H1 (cell line): ENCODE data around the gene ALG9. TPM values are rescaled to one million over a fixed set of nuclear protein-coding genes. Genes with fewer than 3 reads are reported as not detected.

Experiments used
- CTCF ChIA-PET: fragments of 300-600 bp; sonication (Branson Sonifier 250); formaldehyde crosslinking; loops from one replicate; lab custom pipeline; 2021; ENCODE audit not compliant: partially characterized antibody; lab: Charles Lee
- POLR2A ChIA-PET: fragments of 300-600 bp; sonication (Branson Sonifier 250); formaldehyde crosslinking; loops from one replicate; lab custom pipeline; 2021; ENCODE audit warnings: inconsistent platforms; ENCODE audit not compliant: partially characterized antibody; lab: Charles Lee
- DNase-seq, 2 experiments: peaks; one replicate each; pipeline versions ENCODE4 v3.0.0 to v3.0.0-alpha.2; 2010 to 2022; ENCODE audit warnings: low spot score in 2 of 2, low read depth in 1 of 2, mixed read lengths in 1 of 2
- FAIRE-seq: peaks from 2 replicates; lab custom pipeline; 2011; peaks lifted over from hg19 to GRCh38; lab: Jason Lieb, UNC
- H2AFZ ChIP-seq: 2 replicates; pipeline ENCODE4 v1.8.1; 2012; ENCODE audit warnings: low read length, inconsistent platforms
- H2AK5ac ChIP-seq: 2 replicates; pipeline ENCODE4 v1.6.1; 2013; ENCODE audit warnings: low read depth, low read length
- H2BK120ac ChIP-seq: replicated peaks from 2 replicates; pipeline ENCODE3; 2013; ENCODE audit warnings: low read depth, low read length, inconsistent platforms
- H2BK12ac ChIP-seq: 2 replicates; pipeline ENCODE4 v1.6.1; 2013; ENCODE audit warnings: low read depth, low read length
- H2BK15ac ChIP-seq: 2 replicates; pipeline ENCODE4 v1.6.1; 2013; ENCODE audit warnings: low read length
- H2BK20ac ChIP-seq: 2 replicates; pipeline ENCODE4 v1.6.1; 2013; ENCODE audit warnings: low read length
- H2BK5ac ChIP-seq: 2 replicates; pipeline ENCODE4 v1.6.1; 2013; ENCODE audit warnings: low read depth, low read length
- H3K14ac ChIP-seq: 2 replicates; pipeline ENCODE4 v1.6.1; 2013; ENCODE audit warnings: inconsistent platforms; ENCODE audit not compliant: insufficient read length
- H3K18ac ChIP-seq: 2 replicates; pipeline ENCODE4 v1.6.1; 2013; ENCODE audit warnings: low read length; ENCODE audit errors: extremely low read depth
- H3K23ac ChIP-seq: 2 replicates; pipeline ENCODE4 v1.6.1; 2013; ENCODE audit warnings: inconsistent platforms; ENCODE audit not compliant: insufficient read length
- H3K23me2 ChIP-seq: 2 replicates; pipeline ENCODE4 v1.6.1; 2013; ENCODE audit warnings: low read depth, low read length
- H3K27ac ChIP-seq: 2 replicates; pipeline ENCODE4 v1.6.1; 2011; ENCODE audit warnings: low read depth, low read length, inconsistent platforms
- H3K27me3 ChIP-seq, 4 experiments: replicated peaks in 1 of 4; 1 replicate in 1 of 4; 2 replicates in 3 of 4; pipeline versions ENCODE4 v1.6.1 to v1.8.1; 2011 to 2013; ENCODE audit warnings: low read length in 3 of 4, mild to moderate bottlenecking in 3 of 4, inconsistent platforms in 2 of 4, mixed read lengths in 2 of 4, moderate library complexity in 1 of 4; ENCODE audit not compliant: control insufficient read depth in 3 of 4, insufficient read depth in 3 of 4; ENCODE audit errors: extremely low read depth in 1 of 4
- H3K36me3 ChIP-seq, 4 experiments: 2 replicates each; pipeline versions ENCODE4 v1.6.1 to v1.8.1; 2011 to 2013; ENCODE audit warnings: mild to moderate bottlenecking in 4 of 4, low read length in 3 of 4, moderate library complexity in 2 of 4, control low read depth in 1 of 4, inconsistent platforms in 1 of 4; ENCODE audit not compliant: insufficient read depth in 4 of 4, control insufficient read depth in 2 of 4
- H3K4ac ChIP-seq: replicated peaks from 2 replicates; pipeline ENCODE3; 2013; ENCODE audit warnings: low read length, low read depth, mixed read lengths, inconsistent platforms; ENCODE audit not compliant: insufficient read length
- H3K4me1 ChIP-seq, 4 experiments: replicated peaks in 1 of 4; 1 replicate in 1 of 4; 2 replicates in 3 of 4; pipeline versions ENCODE4 v1.6.1 to v1.8.1; 2011 to 2013; ENCODE audit warnings: low read length in 3 of 4, inconsistent platforms in 2 of 4, mixed read lengths in 1 of 4; ENCODE audit not compliant: insufficient read depth in 4 of 4, control insufficient read depth in 3 of 4
- H3K4me2 ChIP-seq, 2 experiments: 2 replicates each; pipeline versions ENCODE4 v1.6.1 to v1.8.1; 2011 to 2013; ENCODE audit warnings: low read depth in 2 of 2, low read length in 2 of 2, control low read depth in 1 of 2, inconsistent platforms in 1 of 2, mild to moderate bottlenecking in 1 of 2; ENCODE audit not compliant: insufficient read depth in 1 of 2
- H3K4me3 ChIP-seq, 4 experiments: fragments of 200-600, 300-600 bp in 1 of 4; sonication (generic), shearing (Covaris generic), sonication (Bioruptor Twin) in 1 of 4; 2 replicates each; pipeline versions ENCODE4 v1.5.1 to v1.8.1; 2011 to 2016; ENCODE audit warnings: low read length in 4 of 4, low read depth in 3 of 4, control low read depth in 2 of 4, inconsistent platforms in 2 of 4, mild to moderate bottlenecking in 2 of 4, mixed read lengths in 1 of 4, moderate library complexity in 1 of 4; ENCODE audit not compliant: insufficient read depth in 2 of 4; ENCODE audit errors: extremely low read depth in 1 of 4
- H3K56ac ChIP-seq: replicated peaks from 2 replicates; pipeline ENCODE3; 2013; ENCODE audit warnings: low read depth, mild to moderate bottlenecking, mixed read lengths, low read length, inconsistent platforms; ENCODE audit not compliant: insufficient read length
- H3K79me1 ChIP-seq: 2 replicates; pipeline ENCODE4 v1.6.1; 2013; ENCODE audit warnings: low read depth, low read length, control low read depth
- H3K79me2 ChIP-seq, 2 experiments: 2 replicates each; pipeline versions ENCODE4 v1.6.1 to v1.8.1; 2012 to 2013; ENCODE audit warnings: low read length in 2 of 2, mild to moderate bottlenecking in 2 of 2, inconsistent platforms in 1 of 2; ENCODE audit not compliant: insufficient read depth in 2 of 2, control insufficient read depth in 1 of 2
- H3K9ac ChIP-seq, 4 experiments: replicated peaks in 1 of 4; 1 replicate in 1 of 4; 2 replicates in 3 of 4; pipeline versions ENCODE4 v1.6.1 to v1.8.1; 2011 to 2013; ENCODE audit warnings: low read depth in 3 of 4, low read length in 3 of 4, control low read depth in 2 of 4, mild to moderate bottlenecking in 2 of 4, moderate library complexity in 2 of 4, inconsistent platforms in 1 of 4; ENCODE audit errors: extremely low read depth in 1 of 4
- H3K9me3 ChIP-seq, 2 experiments: 2 replicates each; pipeline versions ENCODE4 v1.6.1 to v1.8.1; 2012 to 2013; ENCODE audit warnings: mild to moderate bottlenecking in 2 of 2, moderate library complexity in 2 of 2, control low read depth in 1 of 2, inconsistent platforms in 1 of 2, low read depth in 1 of 2, low read length in 1 of 2, mixed read lengths in 1 of 2; ENCODE audit not compliant: insufficient read depth in 2 of 2
- H4K20me1 ChIP-seq, 2 experiments: replicated peaks in 1 of 2; 2 replicates each; pipeline versions ENCODE3 to v1.8.1; 2011 to 2013; ENCODE audit warnings: inconsistent platforms in 2 of 2, low read length in 2 of 2, mild to moderate bottlenecking in 1 of 2; ENCODE audit not compliant: insufficient read depth in 2 of 2, control insufficient read depth in 1 of 2
- H4K5ac ChIP-seq: 2 replicates; pipeline ENCODE4 v1.6.1; 2013; ENCODE audit warnings: low read length, low read depth, mixed read lengths, inconsistent platforms; ENCODE audit not compliant: insufficient read length
- H4K8ac ChIP-seq: 2 replicates; pipeline ENCODE4 v1.8.0; 2013; ENCODE audit warnings: mild to moderate bottlenecking, moderate library complexity, low read length, inconsistent platforms; ENCODE audit not compliant: insufficient read depth; ENCODE audit errors: extremely low read depth
- H4K91ac ChIP-seq: replicated peaks from 2 replicates; pipeline ENCODE3; 2013; ENCODE audit warnings: low read length, mixed read lengths, inconsistent platforms; ENCODE audit not compliant: insufficient read length
- CBX8 ChIP-seq: fragments of 300-800, 300-1000 bp; sonication (generic); IDR thresholded peaks from 2 replicates; pipeline ENCODE4 v1.7.1; 2016; ENCODE audit warnings: low read depth, low read length, borderline replicate concordance
- KDM5A ChIP-seq: fragments of 200-600 bp; IDR thresholded peaks from 2 replicates; pipeline ENCODE4 v1.7.1; 2012; ENCODE audit warnings: mild to moderate bottlenecking, low read length, inconsistent platforms, mixed read lengths
- MAFK ChIP-seq: IDR thresholded peaks from 2 replicates; pipeline ENCODE4 v1.6.1; 2012; ENCODE audit warnings: low read depth, mild to moderate bottlenecking, improper control_type of control experiment, low read length
- MAX ChIP-seq: IDR thresholded peaks from 2 replicates; pipeline ENCODE4 v1.6.1; 2012; ENCODE audit warnings: inconsistent platforms
- RAD21 ChIP-seq, 2 experiments: IDR thresholded peaks in 1 of 2; conservative IDR thresholded peaks in 1 of 2; 2 replicates each; pipeline ENCODE4 v1.6.1; 2011; ENCODE audit warnings: low read depth in 2 of 2, low read length in 2 of 2, improper control_type of control experiment in 1 of 2, inconsistent platforms in 1 of 2, mild to moderate bottlenecking in 1 of 2, moderate library complexity in 1 of 2
- RFX5 ChIP-seq: IDR thresholded peaks from 2 replicates; pipeline ENCODE4 v1.6.1; 2011; ENCODE audit warnings: low read depth, low read length, improper control_type of control experiment, borderline replicate concordance
- RXRA ChIP-seq: IDR thresholded peaks from 2 replicates; pipeline ENCODE4 v1.6.1; 2011; ENCODE audit warnings: low read depth, mild to moderate bottlenecking, low read length, moderate library complexity; ENCODE audit not compliant: insufficient read depth
- SRF ChIP-seq: IDR thresholded peaks from 2 replicates; pipeline ENCODE4 v1.6.1; 2011; ENCODE audit warnings: mild to moderate bottlenecking, low read depth, low read length, moderate library complexity
- TCF12 ChIP-seq: IDR thresholded peaks from 2 replicates; pipeline ENCODE4 v1.6.1; 2011; ENCODE audit warnings: low read depth, mild to moderate bottlenecking, low read length
- WGBS, 2 experiments: shearing (Covaris generic) in 1 of 2; methylation state at CpG; one replicate each; pipeline versions ENCODE4 v1.1.6 to v1.1.7; 2013 to 2015; ENCODE audit warnings: low lambda C conversion rate in 2 of 2, mixed read lengths in 2 of 2, inconsistent platforms in 1 of 2, low coverage in 1 of 2, missing lambda C conversion rate in 1 of 2; ENCODE audit not compliant: insufficient replicate concordance in 2 of 2, insufficient coverage in 1 of 2, insufficient read length in 1 of 2; ENCODE audit errors: extremely low coverage in 1 of 2, missing lambda C conversion rate in 1 of 2; 5-methylcytosine and 5-hydroxymethylcytosine counted together
- polyA plus RNA-seq, 7 experiments: library from polyadenylated mRNA; depleted of rRNA in 3 of 7; stranded (reverse) in 5 of 7; unstranded in 2 of 7; fragments of >200 nt in 5 of 7; fragments of 200-250 nt in 2 of 7; gene quantifications; 1 replicate in 5 of 7; 2 replicates in 1 of 7; 4 replicates in 1 of 7; pipeline versions ENCODE4 v1.2.1 to v1.2.3, GENCODE V29; 2011 to 2013; ENCODE audit warnings: missing spikeins in 2 of 7, mixed read lengths in 2 of 7
- total RNA-seq: library from RNA; stranded (reverse); fragmentation: NEBNext Ultra II Directional; extraction: Animal tissue kit (Norgen Biotek cat#: 25700); gene quantifications from 2 replicates; pipeline ENCODE4 v1.2.1, GENCODE V29; 2021

ALG9 gene
- total and polyA plus RNA-seq, 2 of the 8 experiments (the other 6 are each of a cell fraction or from before 2014, with no cell fraction given): 23.5 to 24.5 TPM

GRCh38 chr11:111811445-111811844, 59.9 kb downstream of the ALG9 start:
- Histone ChIP-seq H2AK5ac (no peak overlapping the region), H4K91ac (no peak overlapping the region), H3K14ac (no peak overlapping the region), H3K79me2 (no peaks in the 10 kb centered on the region), H3K4ac (no peak overlapping the region), H3K4me2 (no peak overlapping the region), H2BK5ac (no peak overlapping the region), H3K23ac (no peak overlapping the region), H3K27me3 (no peaks in the 10 kb centered on the region), H4K20me1 (no peaks in the 10 kb centered on the region), H3K18ac (no peak overlapping the region), H4K5ac (no peak overlapping the region), H3K4me3 (no peak overlapping the region), H2BK12ac (no peak overlapping the region), H3K56ac (no peak overlapping the region), H3K23me2 (no peaks in the 10 kb centered on the region), H2BK20ac (no peak overlapping the region), H3K4me1 (no peaks in the 10 kb centered on the region), H3K79me1 (no peaks in the 10 kb centered on the region), H2BK15ac (no peak overlapping the region), H4K8ac (no peak overlapping the region), H3K9ac (no peak overlapping the region), H2AFZ (no peak overlapping the region), H3K36me3 (no peaks in the 10 kb centered on the region), H2BK120ac (no peak overlapping the region), H3K9me3 (no peaks in the 10 kb centered on the region), H3K27ac (no peak overlapping the region)
- WGBS, 2 experiments: 92% methylated on average over 2 of the region's 2 CpGs; no CpG with 5 or more reads in 1 of the 2 experiments
- TF ChIP-seq TCF12 (no peak), RAD21 (IDR thresholded peaks at IDR 0.05 in 1 of 2, conservative IDR thresholded peaks at IDR 0.05 in 1 of 2; ENCODE audit: low read depth in 2 of 2, low read length in 2 of 2) (no peak), KDM5A (no peak), CBX8 (no peak), SRF (no peak), RFX5 (no peak), MAX (no peak), MAFK (no peak), RXRA (no peak)
- ChIA-PET POLR2A (no interaction called here), CTCF (no interaction called here)
- FAIRE-seq (no peak), DNase-seq (no peak)
